Transverse colon (tissue), 4 donors: ENCODE results near the gene KRTAP12-1. TPM values are rescaled to one million over a fixed set of nuclear protein-coding genes. Genes with fewer than 3 reads are reported as not detected.
"Not testable (repeated sequence)": the region's sequence is repeated elsewhere in the genome, so short reads cannot be mapped to it uniquely, and the experiment has no call there.

Experiments used
- DNase-seq: peaks from one replicate; pipeline ENCODE4 v3.0.0-alpha.2; 2019
- H3K27ac ChIP-seq, 4 donors: fragments of 200-600 bp; sonication (generic); 2 replicates each; pipeline ENCODE4 v1.5.1; 2016 to 2018; ENCODE audit warnings: inconsistent platforms in 4 of 4
- H3K27me3 ChIP-seq: fragments of 200-600 bp; sonication (generic); 2 replicates; pipeline ENCODE4 v1.5.1; 2017; ENCODE audit warnings: inconsistent platforms
- H3K36me3 ChIP-seq, 4 donors: fragments of 200-600 bp; sonication (generic); 2 replicates each; pipeline ENCODE4 v1.5.1; 2017 to 2019; ENCODE audit warnings: inconsistent platforms in 4 of 4
- H3K4me1 ChIP-seq, 4 donors: fragments of 200-600 bp; sonication (generic); 2 replicates each; pipeline ENCODE4 v1.5.1; 2017 to 2020; ENCODE audit warnings: inconsistent platforms in 4 of 4
- H3K4me3 ChIP-seq, 4 donors: fragments of 200-600 bp; sonication (generic); 1 replicate in 1 of 4; 2 replicates in 3 of 4; pipeline versions ENCODE4 v1.5.1 to v1.6.1; 2017 to 2019; ENCODE audit warnings: inconsistent platforms in 4 of 4
- H3K9me3 ChIP-seq, 2 donors: fragments of 200-600 bp; sonication (generic); 2 replicates each; pipeline ENCODE4 v1.5.1; 2017 to 2019; ENCODE audit warnings: inconsistent platforms in 2 of 2
- CTCF ChIP-seq, 5 experiments: fragments of 200-600 bp in 3 of 5; fragments of 450-650 bp in 2 of 5; sonication (generic) in 3 of 5; IDR thresholded peaks; 1 replicate in 2 of 5; 2 replicates in 3 of 5; pipeline ENCODE4 v1.5.1; 2016 to 2017; ENCODE audit warnings: antibody characterized with exemption in 5 of 5, inconsistent platforms in 3 of 5, mild to moderate bottlenecking in 2 of 5, moderate library complexity in 1 of 5
- EP300 ChIP-seq: sonication (generic); formaldehyde crosslinking; IDR thresholded peaks from one replicate; pipeline ENCODE4 v1.6.1; 2017; ENCODE audit warnings: antibody characterized with exemption, low read depth
- POLR2A ChIP-seq: fragments of 450-650 bp; IDR thresholded peaks from one replicate; pipeline ENCODE4 v1.6.1; 2016; ENCODE audit warnings: antibody characterized with exemption, mild to moderate bottlenecking, moderate library complexity
- POLR2AphosphoS5 ChIP-seq, 3 donors: sonication (generic); formaldehyde crosslinking; IDR thresholded peaks; one replicate each; pipeline ENCODE4 v1.6.1; 2016; ENCODE audit warnings: antibody characterized with exemption in 3 of 3
- WGBS, 2 donors: methylation state at CpG; one replicate each; pipeline ENCODE4 v1.1.5; 2018; ENCODE audit warnings: low coverage in 1 of 2; 5-methylcytosine and 5-hydroxymethylcytosine counted together
- in situ Hi-C, 4 donors: fragments of 200-750 bp; cut with MboI; loops; one replicate each; pipeline versions ENCODE4 v1.15.0 to v1.15.1; 2017; ENCODE audit warnings: low sequenced_read_pairs in 3 of 4, low pct_ligation_motif_present in 1 of 4, low pct_unique_long_range_greater_than_20kb in 1 of 4
- intact Hi-C: fragments of 100-400 bp; cut with DNase I; formaldehyde crosslinking; loops from one replicate; pipeline ENCODE4 v1.15.1; 2023; ENCODE audit warnings: low total_unique reads
- total RNA-seq, 4 donors: library from RNA; depleted of rRNA; stranded (reverse); fragments of >200 nt; gene quantifications; one replicate each; pipeline ENCODE4 v1.1.0, GENCODE V29; 2016

KRTAP12-1 gene
- total RNA-seq, 4 donors from 2014 or later: not detected

GRCh38 chr21:44697811-44698734 lies 16.1 kb upstream of the KRTAP12-1 start:
- H3K9me3 ChIP-seq: peaks cover 3 to 4% of the 10 kb centered on the region in 2 donors
- intact Hi-C loops: no loop called here
- WGBS, 2 donors: 20 to 46% methylated on average over 1 to 19 of the region's 35 CpGs
- in situ Hi-C loops: loop anchor here in 2 of 4 donors (25.0 kb wide), 1 partner anchor 111 kb away; the partner anchor contains the start of genes KRTAP10-5 (in 2 of the 2) and KRTAP10-6 (in 2 of the 2)
- H3K4me1 ChIP-seq: no peaks in the 10 kb centered on the region
- H3K36me3 ChIP-seq: no peaks in the 10 kb centered on the region
- no peak for DNase-seq
- no peak overlapping the region for H3K27ac ChIP-seq
- no peak overlapping the region for H3K4me3 ChIP-seq
- peaks cover 74% of the 10 kb centered on the region for H3K27me3 ChIP-seq
- TF ChIP-seq POLR2A: no peak
- no peak for TF ChIP-seq CTCF (IDR thresholded peaks at IDR 0.05)
- no peak for TF ChIP-seq EP300
- no peak for TF ChIP-seq POLR2AphosphoS5 (IDR thresholded peaks at IDR 0.05)

GRCh38 chr21:44697172-44697810 lies 15.3 kb upstream of the KRTAP12-1 start, which contains the start of gene KRTAP10-12:
TSS of gene KRTAP10-12 (plus strand) at chr21:44697172. CDS start at chr21:44697202, 30 bp downstream.
- in situ Hi-C loops: loop anchor here in 2 of 4 donors (25.0 kb wide), 1 partner anchor 110 kb away; the partner anchor contains the start of genes KRTAP10-5 (in 2 of the 2) and KRTAP10-6 (in 2 of the 2)
- intact Hi-C loops, H3K27ac ChIP-seq, H3K4me3 ChIP-seq, H3K4me1 ChIP-seq, H3K36me3 ChIP-seq, DNase-seq: not testable (repeated sequence)
- 43% methylated on average over 21 of the region's 21 CpGs; no CpG with 5 or more reads in 1 of the 2 donors for WGBS, 2 donors
- Histone ChIP-seq H3K27me3 (peaks cover 77% of the 10 kb centered on the region), H3K9me3 (peaks cover 10% of the 10 kb centered on the region in 2 donors)

- Histone ChIP-seq H3K36me3 (no peaks in the 10 kb centered on the region), H3K4me3 (no peak overlapping the region), H3K4me1 (no peaks in the 10 kb centered on the region), H3K27ac (no peak overlapping the region), H3K9me3 (peaks cover 10% of the 10 kb centered on the region in 2 donors), H3K27me3 (peaks cover 75% of the 10 kb centered on the region)
- in situ Hi-C loops (loop anchor here in 2 of 4 donors (25.0 kb wide), 1 partner anchor 109 kb away; the partner anchor contains the start of genes KRTAP10-5 (in 2 of the 2) and KRTAP10-6 (in 2 of the 2)), intact Hi-C loops (no loop called here)
- WGBS, 2 donors: 56 to 74% methylated on average over 2 to 10 of the region's 10 CpGs
- DNase-seq: no peak
- TF ChIP-seq POLR2AphosphoS5 (IDR thresholded peaks at IDR 0.05) (no peak), POLR2A (no peak), CTCF (IDR thresholded peaks at IDR 0.05) (no peak), EP300 (no peak)
These were observed 14.6 kb upstream of the KRTAP12-1 start for GRCh38 chr21:44696572-44696971.

GRCh38 chr21:44695641-44696040 lies 13.7 kb upstream of the KRTAP12-1 start:
- H3K27me3 ChIP-seq: peaks cover 70% of the 10 kb centered on the region
- H3K36me3 ChIP-seq: no peaks in the 10 kb centered on the region
- no peak overlapping the region for H3K4me3 ChIP-seq
- no peaks in the 10 kb centered on the region for H3K4me1 ChIP-seq
- no peak for DNase-seq
- TF ChIP-seq POLR2A (no peak), POLR2AphosphoS5 (IDR thresholded peaks at IDR 0.05) (no peak)
- peaks cover 10% of the 10 kb centered on the region in 2 donors for H3K9me3 ChIP-seq
- in situ Hi-C loops (loop anchor here in 2 of 4 donors (25.0 kb wide), 1 partner anchor 108 kb away; the partner anchor contains the start of genes KRTAP10-5 (in 2 of the 2) and KRTAP10-6 (in 2 of the 2)), intact Hi-C loops (no loop called here)
- WGBS, 2 donors: 90% methylated on average over 8 of the region's 8 CpGs; no CpG with 5 or more reads in 1 of the 2 donors
- H3K27ac ChIP-seq: no peak overlapping the region
